ENCODE results near the gene ALS2.
"Not testable (repeated sequence)": the region's sequence is repeated elsewhere in the genome, so short reads cannot be mapped to it uniquely, and the experiment has no call there.

Gene ALS2

DNA sequence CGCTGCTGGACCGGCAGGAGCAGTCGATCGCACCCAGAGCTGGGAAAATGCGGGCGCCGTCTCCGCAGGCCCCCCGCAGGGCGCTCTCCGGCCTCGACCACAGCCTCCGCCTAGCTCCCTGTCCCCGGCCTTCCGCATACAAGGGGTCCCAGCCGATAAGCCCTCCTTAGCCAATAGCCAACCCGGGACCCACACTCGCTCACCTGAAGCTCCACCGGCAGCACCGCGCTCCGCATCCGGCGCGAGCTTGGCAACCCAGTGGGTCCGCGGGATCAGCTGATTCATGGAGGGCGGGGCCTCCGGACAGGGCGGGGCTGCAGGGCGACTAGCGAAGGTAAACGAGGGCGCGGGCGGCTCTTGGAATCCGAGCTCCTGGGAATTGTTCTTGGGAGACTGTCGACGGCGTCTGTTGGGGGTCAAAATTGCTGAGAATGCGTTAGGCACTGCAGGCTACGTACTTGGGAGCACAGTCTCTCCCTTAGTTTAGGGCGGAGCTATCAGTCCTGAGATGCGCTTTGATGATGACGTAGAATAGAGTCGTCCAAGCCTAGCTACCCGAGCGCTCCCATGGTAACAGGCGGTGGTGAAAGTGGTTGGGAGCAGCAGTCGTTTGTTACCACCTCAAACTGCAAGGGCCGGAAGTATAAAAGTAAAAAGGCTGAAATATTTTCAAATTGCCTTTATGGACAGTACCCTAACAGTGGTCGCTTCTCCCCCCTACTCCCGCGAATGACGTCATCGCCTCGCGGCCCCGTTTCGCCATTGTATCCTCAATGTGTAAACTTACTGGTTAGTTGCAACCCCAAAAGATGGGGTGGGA is at the start of gene ALS2:
ALS2 (minus strand) TSS at position 260 of the 820 bp plus-strand sequence. CDS start 12,048 bp downstream, outside the sequence.
- DNase-seq = peak; percentile 70 to 93 (median 84)

GRCh38 chr2:201828220-201828619 is 47.5 kb upstream of the ALS2 start:
- DNase-seq = no peak

DNA sequence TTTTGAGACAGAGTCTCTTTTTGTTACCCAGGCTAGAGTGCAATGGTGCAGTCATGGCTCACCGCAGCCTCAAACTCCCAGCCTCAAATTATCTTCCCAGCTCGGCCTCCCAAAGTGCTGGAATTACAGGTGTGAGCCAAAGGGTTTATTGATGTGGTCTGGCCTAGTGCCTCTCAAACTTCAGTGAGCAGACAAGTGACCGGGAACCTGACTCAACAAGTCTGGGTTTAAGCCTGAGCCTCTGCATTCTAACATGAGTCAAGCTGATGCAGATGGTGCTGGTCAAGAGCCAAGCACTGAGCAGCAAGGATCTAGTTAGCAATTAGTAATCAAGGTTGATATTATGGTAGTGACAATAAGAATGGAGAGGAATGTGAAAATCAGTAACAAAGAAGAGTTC is 46.9 kb upstream of the ALS2 start:
- no peak for DNase-seq

DNA sequence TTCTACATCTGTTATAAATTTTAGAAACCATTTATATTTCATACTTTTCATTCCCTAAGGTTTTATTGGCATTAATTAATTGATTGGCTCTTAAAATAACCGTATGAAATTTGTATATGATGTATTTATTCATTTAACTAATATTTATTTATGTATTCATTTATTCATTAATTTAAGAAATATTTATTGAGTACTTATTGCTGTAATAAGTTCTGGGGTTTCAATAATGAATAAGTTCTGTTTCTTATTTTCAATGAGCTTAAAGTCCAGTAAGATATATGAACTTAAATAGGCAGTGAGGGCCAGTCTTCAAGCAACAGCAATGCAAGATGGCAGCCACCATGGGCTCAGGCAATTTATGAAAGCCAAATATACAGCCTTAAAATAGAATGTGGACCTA is 43.5 kb upstream of the ALS2 start:
- DNase-seq = no peak

DNA sequence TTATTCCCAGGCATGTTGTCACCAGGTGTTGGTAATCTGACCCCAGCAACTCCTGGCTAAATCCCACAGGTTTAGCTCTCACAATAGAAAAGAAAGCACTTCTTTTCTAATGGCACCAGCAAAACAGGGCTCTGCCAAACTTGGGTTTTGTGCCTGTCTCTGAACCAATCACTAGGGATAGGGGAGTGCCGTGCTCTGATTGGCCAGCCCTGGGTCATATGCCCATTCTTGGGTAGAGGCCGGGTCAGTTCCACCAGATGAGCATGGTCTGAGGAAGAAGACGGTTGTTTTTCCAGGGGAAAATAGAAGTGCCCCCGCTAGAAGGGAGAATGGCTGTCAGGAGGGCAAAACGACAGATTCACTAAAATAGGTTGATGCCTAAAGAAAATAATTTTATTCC is 40.3 kb upstream of the ALS2 start:
- no peak for DNase-seq

- DNase-seq = no peak
Measured at GRCh38 chr2:201820383-201821007, 39.8 kb upstream of the ALS2 start.

GRCh38 chr2:201816657-201817575 is 36.2 kb upstream of the ALS2 start:
- DNase-seq = no peak

GRCh38 chr2:201813996-201814760 is 33.4 kb upstream of the ALS2 start:
- DNase-seq = no peak

DNA sequence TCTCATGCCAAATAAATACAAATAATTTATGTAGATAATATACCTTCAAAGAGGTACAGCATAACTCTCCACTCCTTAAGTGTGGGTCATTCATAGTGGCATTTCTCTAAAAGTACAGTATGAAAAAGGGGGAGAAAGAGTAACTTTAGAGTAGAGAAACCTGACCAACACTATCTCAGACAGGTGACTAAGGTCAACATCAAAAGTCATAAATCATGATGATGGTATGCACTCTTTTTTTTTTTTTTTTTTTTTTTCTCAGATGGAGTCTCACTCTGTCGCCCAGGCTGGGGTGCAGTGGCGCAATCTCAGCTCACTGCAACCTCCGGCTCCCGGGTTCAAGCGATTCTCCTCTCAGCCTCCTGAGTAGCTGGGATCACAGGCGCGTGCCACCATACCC is 29.9 kb upstream of the ALS2 start:
- DNase-seq = not testable (repeated sequence)

- DNase-seq = no peak
Measured at GRCh38 chr2:201809633-201810032, 28.9 kb upstream of the ALS2 start.

- DNase-seq = no peak
Measured at GRCh38 chr2:201808027-201808426, 27.3 kb upstream of the ALS2 start.

GRCh38 chr2:201807452-201807999 is 26.8 kb upstream of the ALS2 start:
- DNase-seq = no peak

DNA sequence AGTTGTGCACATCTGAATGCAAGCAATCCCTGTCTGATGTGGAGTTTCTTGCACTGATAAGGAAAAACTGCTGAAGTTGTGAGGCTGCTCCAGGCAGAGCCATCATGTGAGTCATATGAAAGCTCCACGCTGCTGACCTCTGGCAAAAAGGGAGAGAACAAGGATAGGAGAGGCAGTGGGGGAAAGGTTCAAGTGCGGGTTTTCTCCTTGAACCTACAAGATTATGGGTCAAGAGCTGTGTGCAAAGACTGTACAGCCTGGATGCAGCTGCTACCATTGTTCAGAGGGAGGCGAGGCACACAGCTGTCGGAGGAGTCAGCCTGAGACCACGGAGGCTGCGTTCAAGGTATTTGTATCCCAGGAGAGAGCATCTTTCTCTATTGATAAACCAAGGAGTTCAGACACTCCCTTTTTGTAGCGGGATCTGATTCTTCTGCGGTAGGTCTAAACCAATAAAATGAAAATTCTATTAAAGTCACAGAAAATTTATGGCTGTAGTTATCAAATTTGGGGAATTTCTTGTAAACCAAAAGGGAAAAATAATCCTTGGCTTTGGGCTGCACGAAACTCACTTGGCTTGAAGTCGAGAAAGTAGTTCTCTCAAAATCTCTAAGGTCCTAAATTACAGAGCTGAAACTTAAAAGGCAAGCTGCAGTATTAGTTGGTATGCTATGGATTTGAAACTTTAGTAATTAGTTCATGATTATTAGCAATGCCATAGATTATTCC is 25.9 kb upstream of the ALS2 start, which contains the start of gene CDK15:
CDK15 (plus strand) TSS at position 96 of the 729 bp plus-strand sequence; CDS start at position 224, 128 bp downstream.
- DNase-seq = no peak

DNA sequence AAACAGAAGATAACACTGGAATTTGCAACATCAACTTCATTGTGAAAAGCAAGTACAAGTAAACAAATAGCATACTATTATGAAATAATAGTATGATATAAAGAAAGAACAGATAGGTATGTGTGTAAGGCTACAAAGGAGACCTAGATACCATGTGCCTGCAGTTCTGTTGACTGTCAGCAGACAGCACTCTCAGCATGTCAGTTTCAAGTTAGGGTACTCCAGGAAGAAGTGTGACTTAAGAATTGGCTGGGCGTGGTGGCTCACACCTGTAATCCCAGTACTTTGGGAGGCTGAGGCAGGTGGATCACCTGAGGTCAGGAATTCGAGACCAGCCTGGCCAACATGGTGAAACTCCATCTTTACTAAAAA is 18.2 kb upstream of the ALS2 start:
- not testable (repeated sequence) for DNase-seq

- DNase-seq = no peak
Measured at GRCh38 chr2:201798252-201798913, 17.6 kb upstream of the ALS2 start.

DNA sequence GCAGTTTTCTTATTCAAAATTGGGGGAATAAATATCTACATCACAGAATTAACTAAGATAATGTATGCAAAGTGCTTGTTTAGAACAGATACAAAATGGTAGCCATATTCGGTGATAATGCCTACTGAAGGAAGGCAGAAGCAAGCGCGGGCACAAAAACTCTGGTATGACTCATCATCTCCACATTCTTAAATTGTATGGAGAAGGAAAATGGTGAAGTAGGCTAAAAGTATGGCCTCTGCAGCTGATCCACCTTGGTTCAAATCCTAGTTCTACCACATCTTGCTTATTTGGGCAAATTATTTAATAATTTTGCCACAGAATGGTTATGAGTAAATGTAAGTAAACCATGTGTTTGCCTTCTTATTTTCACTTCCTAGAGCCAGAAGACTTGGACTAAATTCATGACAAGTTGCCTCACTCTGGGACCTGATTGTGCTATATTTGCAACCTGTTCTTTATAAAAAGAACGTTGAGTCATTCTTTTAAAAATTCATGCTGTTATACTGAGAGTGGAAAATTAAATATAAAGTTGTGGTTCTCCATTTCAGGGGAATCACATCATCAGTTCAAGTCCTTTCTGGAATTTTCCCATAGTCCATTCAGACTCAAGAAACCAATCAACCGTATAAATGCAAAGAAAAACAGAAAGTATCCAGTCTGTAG is 16.6 kb upstream of the ALS2 start:
- no peak for DNase-seq

DNA sequence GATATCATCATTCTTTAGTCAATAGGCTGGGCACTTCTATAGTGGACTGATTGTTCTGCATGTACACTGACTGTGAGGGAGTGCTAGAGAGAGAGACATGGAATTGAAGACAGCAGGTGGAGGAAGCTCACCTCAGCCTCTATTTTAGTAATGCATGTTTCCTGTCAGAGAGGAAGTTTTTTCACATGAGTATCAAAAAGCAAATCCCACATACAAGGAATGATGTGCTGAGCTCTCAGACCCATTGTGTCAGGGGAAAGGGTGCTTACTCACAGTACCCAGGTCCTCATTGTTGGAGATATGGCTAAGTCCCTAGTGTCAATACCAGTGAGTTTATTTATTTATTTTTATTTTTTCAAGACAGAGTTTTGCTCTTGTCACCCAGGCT is 15.7 kb upstream of the ALS2 start:
- DNase-seq = no peak

DNA sequence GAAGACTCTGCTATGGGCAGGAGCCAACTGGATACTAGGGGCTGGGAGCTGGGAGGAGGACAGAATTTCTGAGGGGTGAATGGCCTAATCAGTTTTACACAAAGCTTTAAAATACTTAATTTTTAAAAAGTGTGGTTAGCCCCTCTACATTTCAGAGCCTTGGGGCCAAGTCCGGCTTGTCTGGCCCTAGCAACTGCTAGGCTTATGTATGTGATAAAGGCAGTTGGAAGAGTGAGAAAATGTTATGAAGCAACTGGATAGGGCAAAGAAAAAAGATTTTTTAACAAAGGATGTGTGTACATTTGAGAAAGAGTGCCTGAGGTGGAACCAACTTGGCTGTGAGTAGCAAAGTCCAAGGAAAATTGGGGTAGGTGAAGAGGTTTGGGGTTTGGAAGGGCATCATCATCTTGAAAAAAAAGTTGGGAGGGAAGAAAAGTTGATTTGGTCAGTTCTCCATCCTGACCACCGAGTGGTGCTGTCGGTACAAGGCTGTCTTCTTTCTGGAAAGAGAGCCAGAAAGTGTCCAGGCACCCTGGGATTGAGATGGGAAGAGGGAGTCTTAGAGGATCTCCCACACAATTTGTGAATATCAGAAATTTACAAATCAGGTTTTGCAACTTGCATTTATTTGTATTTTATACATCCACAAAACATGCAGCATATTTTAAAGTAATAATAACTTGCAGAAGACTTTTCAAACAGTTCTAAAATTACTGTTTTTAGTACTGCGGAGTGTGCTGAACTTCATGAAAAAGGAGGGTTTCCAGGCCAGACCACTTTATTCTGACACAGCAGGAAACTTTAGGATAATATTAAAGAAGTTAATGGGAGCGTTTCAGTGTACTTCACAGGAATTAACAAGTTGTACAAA is 15.1 kb upstream of the ALS2 start:
- no peak for DNase-seq

DNA sequence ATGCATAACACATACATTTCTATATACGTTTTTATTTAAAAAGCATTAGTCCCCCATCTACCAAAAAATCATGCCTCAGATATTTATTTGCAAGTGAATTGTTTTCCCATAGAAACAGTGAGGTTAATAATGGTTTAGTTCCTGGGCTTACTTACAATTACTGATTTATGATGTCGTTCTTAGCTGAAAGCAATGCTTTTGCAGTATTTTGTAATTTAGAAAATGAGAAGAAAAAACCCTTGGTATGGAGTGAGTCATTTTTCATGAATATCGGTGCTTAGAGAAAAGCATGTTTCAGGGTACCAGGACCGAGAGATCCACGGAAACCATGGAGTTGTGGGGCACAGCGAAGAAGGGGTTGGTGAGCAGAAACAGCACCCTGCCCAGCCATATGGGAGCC is 13.6 kb upstream of the ALS2 start:
- DNase-seq = no peak
